ENCODE data around the gene NSUN3. TPM values are rescaled to one million over a fixed set of nuclear protein-coding genes. Genes with fewer than 3 reads are reported as not detected.
A peak's percentile ranks its signal among the peaks of the same experiment; 100 is the strongest.
"Not testable (repeated sequence)": the region's sequence is repeated elsewhere in the genome, so short reads cannot be mapped to it uniquely, and the experiment has no call there.

NSUN3 gene
- 15.1 and 20.6 TPM in 2 replicates for total RNA-seq (2014; rRNA removed; shearing (Covaris generic))

GRCh38 chr3:94062513-94063404, at the start of gene NSUN3, which contains the start of gene DHFR2:
Gene NSUN3 (plus strand): TSS chr3:94063061. CDS start chr3:94063127, 66 bp downstream.
Gene DHFR2 (minus strand): TSS chr3:94062916. CDS start chr3:94061511, 1,405 bp downstream.
- peak; percentile 99 for DNase-seq (ENCODE audit: low read depth)

- DNase-seq (ENCODE audit: low read depth) = no peak
These were observed 47.8 kb upstream of the NSUN3 start for GRCh38 chr3:94015025-94015424.

GRCh38 chr3:94019659-94020058, 43.2 kb upstream of the NSUN3 start:
- DNase-seq (ENCODE audit: low read depth) = no peak

- no peak for DNase-seq (ENCODE audit: low read depth)
These were observed 42.6 kb upstream of the NSUN3 start for GRCh38 chr3:94020293-94020692.

GRCh38 chr3:94024385-94024784, 38.5 kb upstream of the NSUN3 start:
- DNase-seq (ENCODE audit: low read depth) = peak; percentile 5

- DNase-seq (ENCODE audit: low read depth) = no peak
These were observed 36.2 kb upstream of the NSUN3 start for GRCh38 chr3:94026623-94027022.

GRCh38 chr3:94028093-94028837, 34.6 kb upstream of the NSUN3 start, which contains the start of gene STX19:
Gene STX19 (minus strand): TSS chr3:94028597. CDS start chr3:94015269, 13,328 bp downstream.
- DNase-seq (ENCODE audit: low read depth) = no peak

- DNase-seq (ENCODE audit: low read depth) = peak; percentile 53
These were observed 25.9 kb upstream of the NSUN3 start for GRCh38 chr3:94036909-94037507.

GRCh38 chr3:94043285-94043684, 19.6 kb upstream of the NSUN3 start:
- no peak for DNase-seq (ENCODE audit: low read depth)

- not testable (repeated sequence) for DNase-seq (ENCODE audit: low read depth)
These were observed 18.5 kb upstream of the NSUN3 start for GRCh38 chr3:94044100-94044936.

GRCh38 chr3:94046533-94046932, 16.3 kb upstream of the NSUN3 start:
- DNase-seq (ENCODE audit: low read depth) = no peak

GRCh38 chr3:94049267-94049666, 13.6 kb upstream of the NSUN3 start:
- no peak for DNase-seq (ENCODE audit: low read depth)

- no peak for DNase-seq (ENCODE audit: low read depth)
These were observed 12.3 kb upstream of the NSUN3 start for GRCh38 chr3:94050546-94050945.

- DNase-seq (ENCODE audit: low read depth) = no peak
These were observed 1.6 kb upstream of the NSUN3 start for GRCh38 chr3:94061297-94061696.

GRCh38 chr3:94063496-94064119, 747 bp downstream of the NSUN3 start:
- DNase-seq (ENCODE audit: low read depth) = peak; percentile 27

GRCh38 chr3:94064243-94064860, 1.5 kb downstream of the NSUN3 start:
- DNase-seq (ENCODE audit: low read depth) = no peak

- DNase-seq (ENCODE audit: low read depth) = no peak
These were observed 2.3 kb downstream of the NSUN3 start for GRCh38 chr3:94065122-94065521.

GRCh38 chr3:94065819-94066480, 3.1 kb downstream of the NSUN3 start:
- peak; percentile 48 for DNase-seq (ENCODE audit: low read depth)

All from M059J (cell line).